Astrocyte (in vitro differentiated cells and primary cell): ENCODE results near the gene CCDC169.

Experiments used
- CTCF ChIP-seq: IDR thresholded peaks from 2 replicates; pipeline ENCODE4 v1.5.1; 2011; ENCODE audit warnings: low read depth, mild to moderate bottlenecking, inconsistent platforms, low read length, moderate library complexity; ENCODE audit not compliant: insufficient read depth
- EZH2 ChIP-seq: IDR thresholded peaks from 2 replicates; pipeline ENCODE4 v1.6.1; 2012; ENCODE audit warnings: mild to moderate bottlenecking, low read length, inconsistent platforms; ENCODE audit not compliant: insufficient read depth

- no peak for TF ChIP-seq CTCF
- no peak for TF ChIP-seq EZH2
Observed at GRCh38 chr13:36190771-36191170, 106.8 kb downstream of the CCDC169 start.
